A375 (cell line): ENCODE measurements around the gene MPI. TPM values are rescaled to one million over a fixed set of nuclear protein-coding genes. Genes with fewer than 3 reads are reported as not detected.

Source experiments
- small RNA-seq: library from RNA; depleted of rRNA; stranded (forward); fragments of <200 nt; gene quantifications from one replicate; pipeline ENCODE3, GENCODE V24; 2014
- total RNA-seq: library from RNA; depleted of rRNA; stranded (reverse); fragments of >200 nt; shearing (Covaris generic); gene quantifications from 2 replicates; pipeline ENCODE4 v1.2.3, GENCODE V29; 2014; rRNA removed

MPI gene, protein sequence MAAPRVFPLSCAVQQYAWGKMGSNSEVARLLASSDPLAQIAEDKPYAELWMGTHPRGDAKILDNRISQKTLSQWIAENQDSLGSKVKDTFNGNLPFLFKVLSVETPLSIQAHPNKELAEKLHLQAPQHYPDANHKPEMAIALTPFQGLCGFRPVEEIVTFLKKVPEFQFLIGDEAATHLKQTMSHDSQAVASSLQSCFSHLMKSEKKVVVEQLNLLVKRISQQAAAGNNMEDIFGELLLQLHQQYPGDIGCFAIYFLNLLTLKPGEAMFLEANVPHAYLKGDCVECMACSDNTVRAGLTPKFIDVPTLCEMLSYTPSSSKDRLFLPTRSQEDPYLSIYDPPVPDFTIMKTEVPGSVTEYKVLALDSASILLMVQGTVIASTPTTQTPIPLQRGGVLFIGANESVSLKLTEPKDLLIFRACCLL
- total RNA-seq: 89.8 and 103 TPM in 2 replicates

DNA sequence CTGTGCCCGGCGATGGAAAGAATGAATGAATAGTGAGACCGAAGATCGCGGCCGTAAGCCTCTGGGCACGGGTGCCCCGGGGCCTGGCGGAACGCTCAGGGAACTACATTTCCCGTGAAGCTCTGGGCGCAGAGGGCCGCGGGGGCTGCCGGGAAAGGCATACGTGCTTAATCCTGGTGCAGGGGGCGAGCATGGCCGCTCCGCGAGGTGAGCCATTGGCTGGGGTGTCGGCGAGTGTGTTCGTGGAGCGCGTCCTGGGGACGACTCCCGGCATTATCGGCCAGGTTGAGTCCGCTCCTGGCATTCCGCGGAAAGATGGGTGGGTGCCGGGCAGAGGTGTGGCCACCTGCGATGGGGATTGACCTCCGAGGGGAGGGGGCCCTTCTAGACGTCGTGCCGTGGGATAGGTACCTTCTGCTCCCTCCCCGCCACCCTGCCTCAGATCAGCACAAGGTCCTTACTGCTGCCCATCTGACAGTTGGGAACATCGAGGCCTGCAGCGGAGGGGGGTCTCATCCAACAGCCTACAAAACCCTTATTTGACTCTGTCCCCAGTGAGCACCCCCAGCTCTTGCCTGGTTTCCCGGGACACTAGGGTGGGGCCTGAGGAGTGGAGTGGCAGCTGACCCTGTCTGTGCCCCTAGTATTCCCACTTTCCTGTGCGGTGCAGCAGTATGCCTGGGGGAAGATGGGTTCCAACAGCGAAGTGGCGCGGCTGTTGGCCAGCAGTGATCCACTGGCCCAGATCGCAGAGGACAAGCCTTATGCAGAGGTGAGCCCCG, at the start of gene MPI:
Gene MPI, plus strand, starts transcription at position 160 of the 782 bp plus-strand sequence. Its CDS starts 32 bp downstream, at position 192.

DNA sequence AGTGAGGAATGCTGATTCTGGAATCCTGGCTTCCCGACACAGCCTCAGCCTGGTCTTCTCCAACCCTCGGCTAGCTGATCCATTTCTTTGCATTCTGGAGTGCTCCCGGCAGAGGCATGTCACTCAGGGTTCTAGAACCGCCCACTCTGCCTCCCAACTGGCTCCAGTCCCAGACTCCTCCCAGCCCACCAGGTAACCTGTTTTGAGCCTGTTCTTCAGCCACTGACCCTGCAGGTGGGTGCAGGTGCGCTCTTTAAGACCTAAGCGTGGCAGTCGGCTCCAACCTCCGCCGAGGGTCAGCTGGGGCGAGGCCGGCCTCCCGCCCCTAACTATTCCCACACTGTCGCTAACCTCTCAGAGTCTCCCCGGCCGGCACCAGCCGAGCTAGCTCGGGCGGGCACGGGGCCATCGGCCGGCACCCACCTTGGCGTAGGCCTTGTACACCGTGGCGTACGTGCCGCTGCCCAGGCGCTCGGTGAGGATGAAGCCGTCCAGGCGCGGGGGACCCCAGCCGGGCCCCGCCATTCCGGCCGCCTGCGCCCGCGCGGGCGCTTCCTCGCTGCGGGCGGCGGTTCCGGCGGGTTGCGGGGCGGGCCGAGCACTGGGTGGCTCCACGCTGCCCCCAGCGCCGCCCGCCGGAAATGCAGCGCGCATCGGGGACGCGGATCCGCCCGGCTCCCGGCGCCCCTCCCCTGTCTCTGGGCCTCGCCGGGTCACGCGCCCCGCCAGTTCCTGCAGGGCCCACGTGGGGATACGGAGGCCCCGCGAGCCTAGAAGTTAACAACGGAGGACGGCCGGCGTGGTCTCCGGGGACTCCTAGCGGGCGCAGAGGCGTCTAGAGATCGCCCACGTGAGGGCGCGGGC, 47.0 kb upstream of the MPI start, which contains the start of gene ULK3:
Gene ULK3, minus strand, starts transcription at position 576 of the 864 bp plus-strand sequence. Its CDS starts 51 bp downstream, at position 525.

DNA sequence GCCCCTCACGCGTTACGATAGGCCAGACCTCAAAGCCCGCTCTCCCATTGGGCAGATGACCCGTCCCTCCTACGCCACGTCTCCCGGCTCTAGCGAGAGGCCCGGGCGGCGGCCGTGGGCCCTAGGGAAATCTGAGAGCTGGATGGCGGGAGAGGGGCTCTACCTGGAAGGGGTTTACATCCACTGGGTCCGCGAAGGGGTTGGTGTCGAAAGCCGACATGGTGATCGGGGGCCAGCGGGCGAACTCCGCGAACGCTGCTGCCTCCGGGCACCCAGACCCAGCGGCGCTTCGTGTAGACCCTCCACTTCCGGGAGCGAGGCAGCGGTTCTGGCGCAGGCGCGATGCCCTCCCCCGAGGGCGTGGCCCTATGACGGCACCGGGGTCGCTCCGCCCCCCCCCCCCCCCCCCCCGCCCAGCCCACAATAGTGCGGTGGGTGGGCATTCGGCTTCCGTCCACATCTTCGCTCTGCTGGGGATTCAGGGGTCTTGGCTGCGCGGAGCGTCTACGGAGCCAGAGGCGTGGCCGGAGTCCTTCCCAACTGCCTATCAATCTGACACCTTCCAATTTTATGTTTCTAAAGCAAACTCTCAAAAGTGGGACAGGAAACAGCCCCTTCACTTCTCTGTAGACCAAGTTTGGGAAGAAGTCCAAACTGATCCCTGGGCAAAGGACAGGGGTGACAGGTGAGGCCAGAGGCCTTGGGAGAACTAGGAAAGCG, 16.6 kb upstream of the MPI start, which contains the start of gene SCAMP2:
Gene SCAMP2, minus strand, starts transcription at position 330 of the 720 bp plus-strand sequence. Its CDS starts 110 bp downstream, at position 220.

DNA sequence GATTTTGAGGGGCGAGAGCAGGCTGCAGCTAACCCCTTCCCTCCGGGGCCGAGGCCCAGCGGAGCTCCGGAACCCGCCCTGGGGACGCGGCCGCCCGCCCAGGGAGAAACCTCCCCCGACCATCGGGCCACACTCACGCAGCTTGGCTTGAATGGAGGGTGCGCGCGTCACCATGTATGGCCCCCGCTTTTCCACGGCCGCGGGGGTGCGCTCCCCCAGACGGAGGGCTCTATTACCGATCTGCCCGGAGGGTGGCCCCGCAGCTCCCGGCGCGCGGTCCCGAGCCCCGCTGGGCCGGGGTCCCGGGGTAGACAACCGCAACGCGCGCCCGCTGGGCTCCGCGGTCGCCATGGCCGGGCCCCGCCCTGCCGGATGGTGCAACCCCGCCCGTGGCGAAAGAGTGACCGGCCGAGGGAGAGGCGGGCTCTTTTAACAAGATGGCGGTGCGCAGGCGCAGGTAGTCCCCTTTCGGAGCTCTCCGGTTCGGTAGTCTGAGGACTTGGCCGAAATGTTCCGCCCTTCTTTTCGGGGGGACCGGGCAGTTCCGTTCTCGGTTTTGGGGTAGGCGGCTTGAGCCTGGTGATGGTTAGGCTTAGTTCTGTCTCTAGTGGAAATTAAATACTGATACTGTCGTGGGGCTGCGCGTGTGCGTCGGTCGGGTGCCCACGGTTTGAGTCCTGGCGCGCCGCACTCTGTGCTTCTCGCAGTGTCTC, 16.8 kb downstream of the MPI start, which contains the start of gene FAM219B:
Gene FAM219B, minus strand, starts transcription at position 402 of the 713 bp plus-strand sequence. Its CDS starts 51 bp downstream, at position 351.

GRCh38 chr15:74937590-74938371, 47.9 kb downstream of the MPI start, which contains the start of gene COX5A:
TSS of gene COX5A (minus strand) at chr15:74938073. CDS start at chr15:74938014, 59 bp downstream.

Small RNA genes lying within 50 kb of the gene (small RNA-seq; reads per million reads assigned to genes)
- not detected for gene MIR6882

Other genes starting within 250 kb of the MPI start
- 12.8 and 14.8 TPM in 2 replicates for gene EDC3, start 194.0 kb upstream of the MPI start, total RNA-seq
- 2.9 and 3.5 TPM in 2 replicates for gene CYP1A1, start 164.5 kb upstream of the MPI start, total RNA-seq
- not detected in 2 replicates for gene CYP1A2, start 141.2 kb upstream of the MPI start, total RNA-seq
- gene CSK, start 108.0 kb upstream of the MPI start, total RNA-seq: 30.0 and 37.9 TPM in 2 replicates
- 0.16 and 0.64 TPM in 2 replicates for gene LMAN1L, start 77.2 kb upstream of the MPI start, total RNA-seq
- 0.08 and 0.15 TPM in 2 replicates for gene CPLX3, start 63.4 kb upstream of the MPI start, total RNA-seq
- 31.0 and 35.5 TPM in 2 replicates for gene ULK3, start 46.9 kb upstream of the MPI start, total RNA-seq
- 13.8 and 18.4 TPM in 2 replicates for gene SCAMP2, start 16.7 kb upstream of the MPI start, total RNA-seq
- gene FAM219B, start 16.8 kb downstream of the MPI start, total RNA-seq: 34.2 and 37.5 TPM in 2 replicates
- 85.7 and 95.1 TPM in 2 replicates for gene COX5A, start 48.0 kb downstream of the MPI start, total RNA-seq
- gene RPP25, start 66.7 kb downstream of the MPI start, total RNA-seq: 32.4 and 33.1 TPM in 2 replicates
- 5.3 and 8.6 TPM in 2 replicates for gene SCAMP5, start 105.5 kb downstream of the MPI start, total RNA-seq
- 16.9 and 21.7 TPM in 2 replicates for gene PPCDC, start 133.5 kb downstream of the MPI start, total RNA-seq